K562 (cell line): ENCODE measurements around the gene MRO. TPM values are rescaled to one million over a fixed set of nuclear protein-coding genes. Genes with fewer than 3 reads are reported as not detected.

ENCODE experiments used
- ARNT ChIP-seq, 2 experiments: fragments of 450-650 bp; IDR thresholded peaks; 2 replicates each; pipeline ENCODE4 v1.6.1; 2016; ENCODE audit warnings: mild to moderate bottlenecking in 1 of 2
- ATF1 ChIP-seq, 2 experiments: fragments of 450-650 bp in 1 of 2; IDR thresholded peaks; 2 replicates each; pipeline ENCODE4 v1.6.1; 2016; ENCODE audit warnings: missing compliant biosample characterization in 1 of 2, missing genetic modification characterization in 1 of 2
- CHD1 ChIP-seq: fragments of 200-600 bp; sonication (generic); IDR thresholded peaks from one replicate; pipeline ENCODE4 v1.6.1; 2012; ENCODE audit warnings: mild to moderate bottlenecking, moderate library complexity, low read length, inconsistent platforms
- CREB5 ChIP-seq: fragments of 250-450 bp; sonication (Bioruptor Pico); IDR thresholded peaks from 2 replicates; pipeline ENCODE4 v1.5.0; 2020; ENCODE audit warnings: mild to moderate bottlenecking
- CREM ChIP-seq: IDR thresholded peaks from 2 replicates; pipeline ENCODE4 v1.6.1; 2014; ENCODE audit warnings: antibody characterized with exemption, low read depth
- DDX20 ChIP-seq: fragments of 450-650 bp; IDR thresholded peaks from 2 replicates; pipeline ENCODE4 v1.6.1; 2016; ENCODE audit warnings: missing genetic modification characterization, low read depth, mild to moderate bottlenecking, missing compliant biosample characterization, moderate library complexity
- EHMT2 ChIP-seq: fragments of 450-650 bp; IDR thresholded peaks from 2 replicates; pipeline ENCODE4 v1.6.1; 2018; ENCODE audit warnings: antibody characterized with exemption
- ETS2 ChIP-seq: IDR thresholded peaks from 2 replicates; pipeline ENCODE4 v1.6.1; 2016; ENCODE audit warnings: borderline replicate concordance, missing genetic modification characterization, mild to moderate bottlenecking, moderate library complexity, missing compliant biosample characterization; ENCODE audit not compliant: poor library complexity, severe bottlenecking
- GMEB1 ChIP-seq: fragments of 250-450 bp; sonication (Bioruptor Pico); IDR thresholded peaks from 2 replicates; pipeline ENCODE4 v1.4.0; 2020; ENCODE audit warnings: mild to moderate bottlenecking
- GTF2A2 ChIP-seq: IDR thresholded peaks from 2 replicates; pipeline ENCODE4 v1.6.1; 2016; ENCODE audit warnings: mild to moderate bottlenecking, missing genetic modification characterization, missing compliant biosample characterization
- GTF2B ChIP-seq: IDR thresholded peaks from 2 replicates; pipeline ENCODE4 v1.6.1; 2011; ENCODE audit not compliant: insufficient read length; ENCODE audit errors: extremely low read depth
- HMGN3 ChIP-seq: IDR thresholded peaks from 2 replicates; pipeline ENCODE4 v1.6.1; 2011; ENCODE audit warnings: borderline replicate concordance, low read depth, mild to moderate bottlenecking, mixed read lengths, low read length; ENCODE audit not compliant: insufficient read length; ENCODE audit errors: extremely low read depth
- HNRNPH1 ChIP-seq: fragments of 200-400 bp; formaldehyde crosslinking; optimal IDR thresholded peaks from 2 replicates; pipeline ENCODE3; 2017; ENCODE audit warnings: low read depth, mild to moderate bottlenecking, low read length, moderate library complexity
- KLF16 ChIP-seq: IDR thresholded peaks from 2 replicates; pipeline ENCODE4 v1.6.1; 2016; ENCODE audit warnings: antibody characterized with exemption
- NCOA1 ChIP-seq: fragments of 450-650 bp; IDR thresholded peaks from 2 replicates; pipeline ENCODE4 v1.6.1; 2016; ENCODE audit warnings: low read depth
- NCOA6 ChIP-seq: fragments of 450-650 bp; IDR thresholded peaks from 2 replicates; pipeline ENCODE4 v1.6.1; 2017; ENCODE audit warnings: mild to moderate bottlenecking
- NKRF ChIP-seq: fragments of 450-650 bp; IDR thresholded peaks from 2 replicates; pipeline ENCODE4 v1.6.1; 2016; ENCODE audit warnings: borderline replicate concordance
- PHF21A ChIP-seq: fragments of 450-650 bp; IDR thresholded peaks from 2 replicates; pipeline ENCODE4 v1.6.1; 2017; ENCODE audit warnings: low read depth, borderline replicate concordance
- POU5F1 ChIP-seq: fragments of 150-350 bp; IDR thresholded peaks from 2 replicates; pipeline ENCODE4 v1.6.1; 2014; ENCODE audit warnings: borderline replicate concordance, low read length, low read depth, mild to moderate bottlenecking; ENCODE audit not compliant: partially characterized antibody
- TBL1XR1 ChIP-seq, 2 experiments: IDR thresholded peaks; 2 replicates each; pipeline ENCODE4 v1.6.1; 2012; ENCODE audit warnings: improper control_type of control experiment in 2 of 2, low read length in 2 of 2, mild to moderate bottlenecking in 1 of 2
- TEAD2 ChIP-seq: fragments of 450-650 bp; IDR thresholded peaks from 2 replicates; pipeline ENCODE4 v1.6.1; 2016; ENCODE audit warnings: missing genetic modification characterization, control low read depth, missing compliant biosample characterization
- ZNF143 ChIP-seq: sonication (generic); formaldehyde crosslinking; IDR thresholded peaks from 2 replicates; pipeline ENCODE4 v1.9.0; 2022; ENCODE audit warnings: mild to moderate bottlenecking, missing genetic modification reagents
- ZNF175 ChIP-seq: fragments of 200-800 bp; sonication (Bioruptor generic); IDR thresholded peaks from 2 replicates; pipeline ENCODE4 v1.6.1; 2016; ENCODE audit warnings: low read depth, mild to moderate bottlenecking, missing genetic modification characterization, missing compliant biosample characterization
- ZNF239 ChIP-seq: fragments of 250-450 bp; sonication (Bioruptor Pico); IDR thresholded peaks from 2 replicates; pipeline ENCODE4 v1.4.0; 2020; ENCODE audit warnings: mild to moderate bottlenecking
- ZNF384 ChIP-seq: IDR thresholded peaks from 2 replicates; pipeline ENCODE4 v1.6.1; 2012; ENCODE audit warnings: low read depth, low read length, improper control_type of control experiment
- ZNF830 ChIP-seq: fragments of 250-450 bp; sonication (Bioruptor Pico); IDR thresholded peaks from 2 replicates; pipeline ENCODE4 v1.5.0; 2021; ENCODE audit warnings: mild to moderate bottlenecking
- polyA plus RNA-seq, 8 experiments: library from polyadenylated mRNA; depleted of rRNA in 4 of 8; stranded (reverse) in 5 of 8; unstranded in 3 of 8; fragments of >200 nt; fragmentation: Nextera tagmentation in 2 of 8; fragmentation: Illumina TruSeq in 1 of 8; extraction: Ambion mirVana in 2 of 8; extraction: Trizol in 1 of 8; gene quantifications; 2 replicates each; pipeline versions ENCODE4 v1.2.1 to v1.2.3, GENCODE V29; 2011 to 2014; ENCODE audit warnings: inconsistent platforms in 1 of 8, missing spikeins in 1 of 8
- total RNA-seq, 7 experiments: library from RNA; depleted of rRNA in 6 of 7; stranded (reverse); fragments of >200 nt in 6 of 7; fragmentation: Illumina TruSeq in 2 of 7; extraction: Trizol in 2 of 7; gene quantifications; 2 replicates each; pipeline versions ENCODE4 v1.2.1 to v1.2.3, GENCODE V29; 2011 to 2021; ENCODE audit warnings: low replicate concordance in 1 of 7

MRO gene
- total and polyA plus RNA-seq, 9 of the 15 experiments (the other 6 are each of a cell fraction or from before 2014, with no cell fraction given): 0.06 TPM; not detected in 8

- TF ChIP-seq CREM (0 out of 2 replicates have a peak, but pooled peaks have one; percentile 28), GTF2B (no peak), ZNF143 (CRISPR knock-in tag) (no peak), POU5F1 (no peak), HMGN3 (no peak), GMEB1 (CRISPR knock-in tag) (no peak), ZNF830 (CRISPR knock-in tag) (no peak), ZNF239 (CRISPR knock-in tag) (no peak), ARNT (IDR thresholded peaks at IDR 0.05) (peak; percentile 44 to 55; a peak in 1 of 4 replicates), TBL1XR1 (IDR thresholded peaks at IDR 0.05; ENCODE audit: low read length in 2 of 2) (peak; percentile 39 to 66; a peak in 2 of 4 replicates), DDX20 (tag) (no peak), GTF2A2 (tag) (no peak), NCOA1 (no peak), KLF16 (peak; percentile 71; the same call in 1 of the 2 replicates), EHMT2 (no peak), TEAD2 (no peak), CHD1 (no peak), HNRNPH1 (no peak), PHF21A (no peak), ZNF384 (no peak), ATF1 (CRISPR knock-in tag; IDR thresholded peaks at IDR 0.05) (no peak), ATF1 (tag; IDR thresholded peaks at IDR 0.05) (0 out of 2 replicates have a peak, but pooled peaks have one; percentile 20), CREB5 (CRISPR knock-in tag) (no peak), NKRF (no peak), NCOA6 (no peak), ZNF175 (CRISPR knock-in tag) (0 out of 2 replicates have a peak, but pooled peaks have one; percentile 45), ETS2 (tag) (no peak)
Observed at GRCh38 chr18:50839996-50840395, 20.2 kb upstream of the MRO start (continued).
